SU-DHL-6 (cell line): ENCODE measurements around the gene PSMA6.

Experiments used
- CTCF ChIP-seq: fragments of 200-600 bp; sonication (generic); IDR thresholded peaks from one replicate; pipeline ENCODE4 v1.5.1; 2017; ENCODE audit warnings: antibody characterized with exemption, mild to moderate bottlenecking, low read length, moderate library complexity; ENCODE audit not compliant: insufficient read depth, poor library complexity, severe bottlenecking
- EZH2phosphoT487 ChIP-seq: fragments of 200-600 bp; sonication (generic), shearing (Covaris generic); conservative IDR thresholded peaks from 2 replicates; pipeline ENCODE4 v1.6.1; 2018; ENCODE audit warnings: mild to moderate bottlenecking, antibody characterized with exemption, low read length, moderate library complexity, mixed read lengths

- TF ChIP-seq CTCF (no peak), EZH2phosphoT487 (no peak)
Observed at GRCh38 chr14:35342489-35343010, 50.4 kb downstream of the PSMA6 start.
